HepG2 (cell line): ENCODE measurements around the gene DUSP9.

Source experiments
- ATRX ChIP-seq: sonication (generic); formaldehyde crosslinking; IDR thresholded peaks from 2 replicates; pipeline ENCODE4 v1.4.0; 2020; ENCODE audit warnings: missing genetic modification reagents, borderline replicate concordance
- EHMT2 ChIP-seq: fragments of 200-600 bp; sonication (generic); IDR thresholded peaks from 2 replicates; pipeline ENCODE4 v1.7.0; 2017; ENCODE audit warnings: antibody characterized with exemption, low read depth, low read length, borderline replicate concordance
- FOXM1 ChIP-seq: sonication (generic); formaldehyde crosslinking; IDR thresholded peaks from 2 replicates; pipeline ENCODE4 v1.5.0; 2020; ENCODE audit warnings: missing genetic modification reagents
- IRF2 ChIP-seq: IDR thresholded peaks from 2 replicates; pipeline ENCODE4 v1.6.1; 2018; ENCODE audit warnings: missing genetic modification reagents, missing compliant biosample characterization
- KDM5A ChIP-seq: fragments of 200-600 bp; sonication (generic); IDR thresholded peaks from 2 replicates; pipeline ENCODE4 v1.7.0; 2018; ENCODE audit warnings: antibody characterized with exemption, mild to moderate bottlenecking, low read length, borderline replicate concordance
- TAF1 ChIP-seq: sonication (generic); formaldehyde crosslinking; IDR thresholded peaks from 2 replicates; pipeline ENCODE4 v1.4.0; 2020; ENCODE audit warnings: missing genetic modification reagents
- ZSCAN20 ChIP-seq: sonication (generic); formaldehyde crosslinking; IDR thresholded peaks from 2 replicates; pipeline ENCODE4 v1.4.0; 2020; ENCODE audit warnings: missing genetic modification reagents, mild to moderate bottlenecking, borderline replicate concordance
- TF ChIP-seq, protein P1 (sequence below): sonication (generic); formaldehyde crosslinking; IDR thresholded peaks from 2 replicates; pipeline ENCODE4 v1.5.1; 2020; ENCODE audit warnings: missing genetic modification reagents, mild to moderate bottlenecking, borderline replicate concordance

DNA sequence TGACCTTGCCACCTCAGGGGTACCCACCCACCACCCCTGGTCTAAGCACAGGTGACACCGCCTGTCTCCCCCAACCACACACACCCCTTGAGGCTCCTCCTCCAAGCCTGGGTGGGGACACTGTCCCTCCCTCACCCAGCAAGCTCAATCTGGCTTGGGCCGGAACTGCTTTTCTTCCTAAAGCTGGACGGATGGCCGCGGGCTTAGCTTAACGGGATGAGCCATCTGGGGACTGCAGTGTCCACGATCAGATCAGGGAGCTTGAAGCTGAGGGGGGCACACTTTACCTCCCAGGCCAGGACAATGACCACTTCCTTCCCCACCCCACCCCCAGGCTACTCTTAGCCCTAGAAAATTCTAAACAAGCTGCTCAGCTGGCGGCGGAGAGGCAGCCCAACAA is 39.7 kb downstream of the DUSP9 start:
- TF ChIP-seq, protein P1, sequence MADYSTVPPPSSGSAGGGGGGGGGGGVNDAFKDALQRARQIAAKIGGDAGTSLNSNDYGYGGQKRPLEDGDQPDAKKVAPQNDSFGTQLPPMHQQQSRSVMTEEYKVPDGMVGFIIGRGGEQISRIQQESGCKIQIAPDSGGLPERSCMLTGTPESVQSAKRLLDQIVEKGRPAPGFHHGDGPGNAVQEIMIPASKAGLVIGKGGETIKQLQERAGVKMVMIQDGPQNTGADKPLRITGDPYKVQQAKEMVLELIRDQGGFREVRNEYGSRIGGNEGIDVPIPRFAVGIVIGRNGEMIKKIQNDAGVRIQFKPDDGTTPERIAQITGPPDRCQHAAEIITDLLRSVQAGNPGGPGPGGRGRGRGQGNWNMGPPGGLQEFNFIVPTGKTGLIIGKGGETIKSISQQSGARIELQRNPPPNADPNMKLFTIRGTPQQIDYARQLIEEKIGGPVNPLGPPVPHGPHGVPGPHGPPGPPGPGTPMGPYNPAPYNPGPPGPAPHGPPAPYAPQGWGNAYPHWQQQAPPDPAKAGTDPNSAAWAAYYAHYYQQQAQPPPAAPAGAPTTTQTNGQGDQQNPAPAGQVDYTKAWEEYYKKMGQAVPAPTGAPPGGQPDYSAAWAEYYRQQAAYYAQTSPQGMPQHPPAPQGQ (CRISPR knock-in tag) = no peak
- no peak for TF ChIP-seq ATRX (CRISPR knock-in tag)
- TF ChIP-seq FOXM1 (CRISPR knock-in tag) = no peak
- TF ChIP-seq KDM5A = no peak
- no peak for TF ChIP-seq IRF2
- TF ChIP-seq EHMT2 = no peak
- no peak for TF ChIP-seq TAF1 (CRISPR knock-in tag)
- TF ChIP-seq ZSCAN20 (CRISPR knock-in tag) = no peak
